ENCODE data around the gene GPR35. TPM values are rescaled to one million over a fixed set of nuclear protein-coding genes. Genes with fewer than 3 reads are reported as not detected.
A peak's percentile ranks its signal among the peaks of the same experiment; 100 is the strongest.

GPR35 gene
- total and polyA plus RNA-seq, 2 of the 13 experiments (the other 11 are each of a cell fraction or from before 2014, with no cell fraction given), result 27.1 to 44.2 TPM

DNA sequence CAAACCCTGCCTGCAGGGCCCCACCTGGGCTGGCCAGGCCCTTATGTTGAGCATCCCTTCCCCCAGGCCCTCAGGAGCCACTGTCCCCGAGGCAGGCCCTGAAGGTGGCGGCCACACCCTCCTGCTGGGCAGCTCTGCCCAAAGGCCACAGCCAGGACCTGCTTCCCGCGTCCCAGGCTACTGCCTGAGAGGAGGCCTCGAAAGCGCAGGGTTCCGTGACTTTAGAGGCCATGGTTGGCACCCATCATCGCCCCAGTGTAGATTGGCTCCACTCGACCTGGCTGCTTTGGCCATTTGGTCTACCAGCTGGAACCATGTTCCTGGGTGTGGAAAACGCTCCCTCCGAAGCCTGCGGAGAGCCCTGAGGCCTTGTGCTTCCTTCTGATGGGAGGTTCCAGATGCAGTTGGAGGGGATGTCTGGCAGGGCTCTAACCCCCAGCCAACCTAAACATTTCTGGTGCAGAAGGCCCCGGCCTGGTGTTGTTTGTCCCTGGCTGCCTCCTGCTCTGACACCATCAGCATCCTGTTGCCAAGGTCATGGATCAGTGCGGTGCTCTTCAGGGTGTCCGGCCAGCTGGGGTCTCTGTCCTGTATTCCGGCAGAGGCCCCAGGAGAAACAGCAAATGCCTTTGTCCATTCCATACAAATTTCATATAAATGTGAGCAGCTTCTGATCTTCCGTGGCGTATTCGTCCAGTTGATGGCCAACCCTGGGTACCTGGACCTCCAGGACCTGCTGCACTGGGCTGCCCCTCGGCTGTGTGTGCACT is 24.0 kb upstream of the GPR35 start (continued):
- TF ChIP-seq, protein P1, sequence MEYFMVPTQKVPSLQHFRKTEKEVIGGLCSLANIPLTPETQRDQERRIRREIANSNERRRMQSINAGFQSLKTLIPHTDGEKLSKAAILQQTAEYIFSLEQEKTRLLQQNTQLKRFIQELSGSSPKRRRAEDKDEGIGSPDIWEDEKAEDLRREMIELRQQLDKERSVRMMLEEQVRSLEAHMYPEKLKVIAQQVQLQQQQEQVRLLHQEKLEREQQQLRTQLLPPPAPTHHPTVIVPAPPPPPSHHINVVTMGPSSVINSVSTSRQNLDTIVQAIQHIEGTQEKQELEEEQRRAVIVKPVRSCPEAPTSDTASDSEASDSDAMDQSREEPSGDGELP (IDR thresholded peaks at IDR 0.05; ENCODE audit: borderline replicate concordance, low read depth), result peak; percentile 21; the same call in 1 of the 2 replicates
- TF ChIP-seq SRF (IDR thresholded peaks at IDR 0.05; ENCODE audit: low read depth, low read length) (no peak), GLI4 (CRISPR knock-in tag; IDR thresholded peaks at IDR 0.05; ENCODE audit: borderline replicate concordance) (no peak), ETV5 (CRISPR knock-in tag; IDR thresholded peaks at IDR 0.05; ENCODE audit: borderline replicate concordance) (peak; percentile 55; the same call in 1 of the 2 replicates), ZBTB7B (CRISPR knock-in tag; IDR thresholded peaks at IDR 0.05) (no peak), JARID2 (CRISPR knock-in tag; IDR thresholded peaks at IDR 0.05; ENCODE audit: insufficient replicate concordance) (no peak), MIER3 (CRISPR knock-in tag; IDR thresholded peaks at IDR 0.05; ENCODE audit: borderline replicate concordance) (0 out of 2 replicates have a peak, but pooled peaks have one; percentile 40), TBL1XR1 (IDR thresholded peaks at IDR 0.05; ENCODE audit: borderline replicate concordance, low read length, partially characterized antibody) (no peak), ZNF563 (CRISPR knock-in tag; IDR thresholded peaks at IDR 0.05) (0 out of 2 replicates have a peak, but pooled peaks have one; percentile 34), EED (CRISPR knock-in tag; IDR thresholded peaks at IDR 0.05) (peak; percentile 63; the same call in 1 of the 2 replicates), TBX2 (CRISPR knock-in tag; IDR thresholded peaks at IDR 0.05; ENCODE audit: borderline replicate concordance) (peak; percentile 35; the same call in 1 of the 2 replicates), MEF2D (CRISPR knock-in tag; IDR thresholded peaks at IDR 0.05) (no peak), MTA1 (CRISPR knock-in tag; IDR thresholded peaks at IDR 0.05; ENCODE audit: borderline replicate concordance) (0 out of 2 replicates have a peak, but pooled peaks have one; percentile 19), ZSCAN25 (CRISPR knock-in tag; IDR thresholded peaks at IDR 0.05) (no peak), FOXA3 (CRISPR knock-in tag; IDR thresholded peaks at IDR 0.05) (no peak), AKAP8 (CRISPR knock-in tag; IDR thresholded peaks at IDR 0.05) (peak; percentile 29; the same call in 1 of the 2 replicates)
- TF ChIP-seq, protein P2, sequence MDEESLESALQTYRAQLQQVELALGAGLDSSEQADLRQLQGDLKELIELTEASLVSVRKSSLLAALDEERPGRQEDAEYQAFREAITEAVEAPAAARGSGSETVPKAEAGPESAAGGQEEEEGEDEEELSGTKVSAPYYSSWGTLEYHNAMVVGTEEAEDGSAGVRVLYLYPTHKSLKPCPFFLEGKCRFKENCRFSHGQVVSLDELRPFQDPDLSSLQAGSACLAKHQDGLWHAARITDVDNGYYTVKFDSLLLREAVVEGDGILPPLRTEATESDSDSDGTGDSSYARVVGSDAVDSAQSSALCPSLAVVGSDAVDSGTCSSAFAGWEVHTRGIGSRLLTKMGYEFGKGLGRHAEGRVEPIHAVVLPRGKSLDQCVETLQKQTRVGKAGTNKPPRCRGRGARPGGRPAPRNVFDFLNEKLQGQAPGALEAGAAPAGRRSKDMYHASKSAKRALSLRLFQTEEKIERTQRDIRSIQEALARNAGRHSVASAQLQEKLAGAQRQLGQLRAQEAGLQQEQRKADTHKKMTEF (CRISPR knock-in tag; IDR thresholded peaks at IDR 0.05), result peak; percentile 30; the same call in 1 of the 2 replicates
